Astrocyte (in vitro differentiated cells and primary cell): ENCODE measurements around the gene NCAPG2. TPM values are rescaled to one million over a fixed set of nuclear protein-coding genes. Genes with fewer than 3 reads are reported as not detected.
A peak's percentile ranks its signal among the peaks of the same experiment; 100 is the strongest.

Experiments used
- DNase-seq: peaks from one replicate; pipeline ENCODE4 v3.0.0-alpha.2; 2010; ENCODE audit warnings: low read depth
- FAIRE-seq: peaks from 2 replicates; lab custom pipeline; 2011; peaks lifted over from hg19 to GRCh38; lab: Jason Lieb, UNC
- H2AFZ ChIP-seq: 2 replicates; pipeline ENCODE4 v1.6.0; 2012; ENCODE audit warnings: low read depth, low read length, inconsistent platforms
- H3K27ac ChIP-seq: 2 replicates; pipeline ENCODE4 v1.5.1; 2011; ENCODE audit warnings: low read depth, low read length, inconsistent platforms
- H3K27me3 ChIP-seq: 2 replicates; pipeline ENCODE4 v1.6.0; 2011; ENCODE audit warnings: low read length, inconsistent platforms; ENCODE audit not compliant: insufficient read depth
- H3K36me3 ChIP-seq: 2 replicates; pipeline ENCODE4 v1.5.1; 2011; ENCODE audit warnings: low read length, inconsistent platforms; ENCODE audit not compliant: insufficient read depth
- H3K4me1 ChIP-seq: 2 replicates; pipeline ENCODE4 v1.5.1; 2011; ENCODE audit warnings: low read length, inconsistent platforms; ENCODE audit not compliant: insufficient read depth
- H3K4me2 ChIP-seq: 2 replicates; pipeline ENCODE4 v1.6.0; 2012; ENCODE audit warnings: low read length, inconsistent platforms
- H3K4me3 ChIP-seq: 2 replicates; pipeline ENCODE4 v1.5.1; 2011; ENCODE audit warnings: low read depth, mild to moderate bottlenecking, low read length, inconsistent platforms; ENCODE audit not compliant: insufficient read depth
- H3K79me2 ChIP-seq: 2 replicates; pipeline ENCODE4 v1.6.0; 2012; ENCODE audit warnings: mild to moderate bottlenecking, low read length, inconsistent platforms; ENCODE audit not compliant: insufficient read depth
- H3K9ac ChIP-seq: 2 replicates; pipeline ENCODE4 v1.6.0; 2012; ENCODE audit warnings: mild to moderate bottlenecking, low read length, inconsistent platforms
- H3K9me3 ChIP-seq: 2 replicates; pipeline ENCODE4 v1.5.1; 2012; ENCODE audit warnings: low read depth, mild to moderate bottlenecking, low read length, inconsistent platforms; ENCODE audit not compliant: insufficient read depth
- H4K20me1 ChIP-seq: 2 replicates; pipeline ENCODE4 v1.6.0; 2012; ENCODE audit warnings: low read length, inconsistent platforms; ENCODE audit not compliant: insufficient read depth
- H3K27ac Mint-ChIP-seq: one replicate; pipeline ENCODE4 v1.8.0; 2021; ENCODE audit warnings: mild to moderate bottlenecking, mixed read lengths; ENCODE audit not compliant: unreplicated experiment
- H3K27me3 Mint-ChIP-seq: one replicate; pipeline ENCODE4 v1.8.0; 2021; ENCODE audit warnings: low read depth, mixed read lengths; ENCODE audit not compliant: unreplicated experiment
- H3K36me3 Mint-ChIP-seq: one replicate; pipeline ENCODE4 v1.8.0; 2021; ENCODE audit warnings: low read depth, mixed read lengths; ENCODE audit not compliant: unreplicated experiment
- H3K4me1 Mint-ChIP-seq: one replicate; pipeline ENCODE4 v1.8.0; 2021; ENCODE audit warnings: low read depth, mixed read lengths; ENCODE audit not compliant: unreplicated experiment
- H3K4me3 Mint-ChIP-seq: one replicate; pipeline ENCODE4 v1.8.0; 2021; ENCODE audit warnings: mild to moderate bottlenecking, moderate library complexity, mixed read lengths; ENCODE audit not compliant: unreplicated experiment
- H3K9me3 Mint-ChIP-seq: one replicate; pipeline ENCODE4 v1.8.0; 2021; ENCODE audit warnings: mild to moderate bottlenecking, mixed read lengths; ENCODE audit not compliant: unreplicated experiment
- CTCF ChIP-seq: IDR thresholded peaks from 2 replicates; pipeline ENCODE4 v1.5.1; 2011; ENCODE audit warnings: low read depth, mild to moderate bottlenecking, inconsistent platforms, low read length, moderate library complexity; ENCODE audit not compliant: insufficient read depth
- EZH2 ChIP-seq: IDR thresholded peaks from 2 replicates; pipeline ENCODE4 v1.6.1; 2012; ENCODE audit warnings: mild to moderate bottlenecking, low read length, inconsistent platforms; ENCODE audit not compliant: insufficient read depth
- total RNA-seq: library from RNA; stranded (reverse); gene quantifications from 2 replicates; pipeline ENCODE4 v1.2.1, GENCODE V29; 2021

The NCAPG2 gene
- total RNA-seq, 1 donor from 2014 or later = 9.6 TPM

GRCh38 chr7:158620839-158621441 lies 83.7 kb downstream of the NCAPG2 start:
- Histone ChIP-seq H3K4me1 (peaks cover 11% of the 10 kb centered on the region), H2AFZ (no peak overlapping the region), H3K27ac (no peak overlapping the region), H3K27me3 (no peaks in the 10 kb centered on the region), H3K4me3 (no peak overlapping the region), H3K9ac (no peak overlapping the region), H3K9me3 (no peaks in the 10 kb centered on the region), H3K36me3 (no peaks in the 10 kb centered on the region), H4K20me1 (no peaks in the 10 kb centered on the region), H3K79me2 (no peaks in the 10 kb centered on the region), H3K4me2 (no peak overlapping the region)
- TF ChIP-seq EZH2 = no peak
- no peak for TF ChIP-seq CTCF
- H3K4me3 Mint-ChIP-seq = no peak overlapping the region
- no peaks in the 10 kb centered on the region for H3K36me3 Mint-ChIP-seq
- no peak for DNase-seq
- H3K27me3 Mint-ChIP-seq = no peaks in the 10 kb centered on the region
- no peak overlapping the region for H3K27ac Mint-ChIP-seq
- FAIRE-seq = no peak
- no peaks in the 10 kb centered on the region for H3K9me3 Mint-ChIP-seq
- peaks cover 3% of the 10 kb centered on the region for H3K4me1 Mint-ChIP-seq

- no peak for TF ChIP-seq EZH2
- TF ChIP-seq CTCF = no peak
- no peak overlapping the region for H3K4me2 ChIP-seq
- H3K9me3 ChIP-seq = no peaks in the 10 kb centered on the region
- peaks cover 11% of the 10 kb centered on the region for H3K4me1 ChIP-seq
- H3K27me3 Mint-ChIP-seq = no peaks in the 10 kb centered on the region
- H3K27ac Mint-ChIP-seq = no peak overlapping the region
- no peak overlapping the region for H3K9ac ChIP-seq
- no peak overlapping the region for H3K4me3 Mint-ChIP-seq
- H3K27me3 ChIP-seq = no peaks in the 10 kb centered on the region
- no peaks in the 10 kb centered on the region for H4K20me1 ChIP-seq
- H3K9me3 Mint-ChIP-seq = no peaks in the 10 kb centered on the region
- DNase-seq (no peak), FAIRE-seq (peak; percentile 34)
- no peak overlapping the region for H3K4me3 ChIP-seq
- H3K36me3 ChIP-seq = no peaks in the 10 kb centered on the region
- H3K36me3 Mint-ChIP-seq = no peaks in the 10 kb centered on the region
- H2AFZ ChIP-seq = no peak overlapping the region
- no peaks in the 10 kb centered on the region for H3K79me2 ChIP-seq
- H3K27ac ChIP-seq = no peak overlapping the region
- H3K4me1 Mint-ChIP-seq = peaks cover 3% of the 10 kb centered on the region
These were observed 84.2 kb downstream of the NCAPG2 start for GRCh38 chr7:158620418-158620817.

- Histone ChIP-seq H3K4me3 (no peak overlapping the region), H2AFZ (no peak overlapping the region), H3K27me3 (no peaks in the 10 kb centered on the region), H3K9ac (peak overlapping the region; percentile 36), H3K4me2 (peak overlapping the region; percentile 44), H3K79me2 (no peaks in the 10 kb centered on the region), H3K9me3 (no peaks in the 10 kb centered on the region), H3K4me1 (peaks cover 11% of the 10 kb centered on the region), H3K36me3 (no peaks in the 10 kb centered on the region), H4K20me1 (no peaks in the 10 kb centered on the region), H3K27ac (peak overlapping the region; percentile 56)
- Mint-ChIP-seq H3K27ac (no peak overlapping the region), H3K36me3 (no peaks in the 10 kb centered on the region), H3K9me3 (no peaks in the 10 kb centered on the region), H3K4me3 (no peak overlapping the region), H3K4me1 (peaks cover 4% of the 10 kb centered on the region), H3K27me3 (no peaks in the 10 kb centered on the region)
- no peak for TF ChIP-seq EZH2
- no peak for FAIRE-seq
- no peak for DNase-seq
These were observed 85.9 kb downstream of the NCAPG2 start for GRCh38 chr7:158618745-158619140.
